GM21423 (cell line): ENCODE data around the gene CNGA2.

Experiments
- ATAC-seq: cut with Tn5 transposase; IDR thresholded peaks from one replicate; pipeline ENCODE4 v1.9.1; 2021; ENCODE audit warnings: mild to moderate bottlenecking, moderate library complexity; ENCODE audit not compliant: unreplicated experiment

Gene CNGA2

GRCh38 chrX:151711154-151711553, 23.4 kb upstream of the CNGA2 start:
- no peak for ATAC-seq

- ATAC-seq: no peak
These were observed 22.8 kb upstream of the CNGA2 start for GRCh38 chrX:151711787-151712186.

- ATAC-seq: no peak
These were observed 22.3 kb upstream of the CNGA2 start for GRCh38 chrX:151712253-151712652.

GRCh38 chrX:151713849-151714248, 20.7 kb upstream of the CNGA2 start:
- ATAC-seq: no peak

- no peak for ATAC-seq
These were observed 20.2 kb upstream of the CNGA2 start for GRCh38 chrX:151714362-151714761.

- no peak for ATAC-seq
These were observed 18.8 kb upstream of the CNGA2 start, which contains the start of gene FATE1 for GRCh38 chrX:151715752-151716151. TSS of gene FATE1 (plus strand) at chrX:151716035. CDS start at chrX:151716120, 85 bp downstream.

- no peak for ATAC-seq
These were observed 12.2 kb upstream of the CNGA2 start for GRCh38 chrX:151722241-151722846.

- ATAC-seq: no peak
These were observed 11.3 kb upstream of the CNGA2 start for GRCh38 chrX:151723156-151723760.

- ATAC-seq: no peak
These were observed 9.8 kb upstream of the CNGA2 start for GRCh38 chrX:151724563-151725337.

GRCh38 chrX:151725338-151725614, 9.3 kb upstream of the CNGA2 start:
- ATAC-seq: no peak

- ATAC-seq: no peak
These were observed 7.8 kb upstream of the CNGA2 start for GRCh38 chrX:151726751-151727150.

GRCh38 chrX:151727346-151727745, 7.2 kb upstream of the CNGA2 start:
- ATAC-seq: no peak

- ATAC-seq: no peak
These were observed 5.4 kb upstream of the CNGA2 start for GRCh38 chrX:151729056-151729725.

GRCh38 chrX:151735219-151735618, 673 bp downstream of the CNGA2 start:
- ATAC-seq: no peak

GRCh38 chrX:151736685-151737084, 2.1 kb downstream of the CNGA2 start:
- ATAC-seq: no peak

GRCh38 chrX:151737494-151737893, 2.9 kb downstream of the CNGA2 start:
- no peak for ATAC-seq

GRCh38 chrX:151738751-151739150, 4.2 kb downstream of the CNGA2 start:
- no peak for ATAC-seq

GRCh38 chrX:151741606-151742005, 7.1 kb downstream of the CNGA2 start:
- no peak for ATAC-seq

- no peak for ATAC-seq
These were observed 7.8 kb downstream of the CNGA2 start for GRCh38 chrX:151742311-151742710.

GRCh38 chrX:151743651-151744470, 9.3 kb downstream of the CNGA2 start:
- ATAC-seq: no peak

- ATAC-seq: no peak
These were observed 11.1 kb downstream of the CNGA2 start for GRCh38 chrX:151745651-151746050.
